ENCODE measurements around the gene CCDC33. TPM values are rescaled to one million over a fixed set of nuclear protein-coding genes. Genes with fewer than 3 reads are reported as not detected.

The CCDC33 gene
- total and polyA plus RNA-seq, 10 of the 15 experiments (the other 5 are each of a cell fraction or from before 2014, with no cell fraction given): 0.57 to 5.8 (median 4.3) TPM

GRCh38 chr15:74268020-74268419 lies 31.9 kb downstream of the CCDC33 start (continued):
- TF ChIP-seq RELB (IDR thresholded peaks at IDR 0.05; ENCODE audit: low read depth) (no peak), SIX5 (IDR thresholded peaks at IDR 0.05; ENCODE audit: low read depth, low read length, severe bottlenecking) (no peak), CUX1 (IDR thresholded peaks at IDR 0.05; ENCODE audit: insufficient replicate concordance, low read depth, low read length) (no peak), MEF2A (IDR thresholded peaks at IDR 0.05; ENCODE audit: insufficient read depth, low read depth, low read length) (no peak), SREBF2 (IDR thresholded peaks at IDR 0.05; ENCODE audit: low read length) (no peak), NFIC (IDR thresholded peaks at IDR 0.05; ENCODE audit: low read depth, low read length) (no peak), BMI1 (IDR thresholded peaks at IDR 0.05; ENCODE audit: borderline replicate concordance) (no peak), ZNF217 (IDR thresholded peaks at IDR 0.05) (no peak), RUNX3 (IDR thresholded peaks at IDR 0.05; ENCODE audit: low read length) (no peak), NBN (IDR thresholded peaks at IDR 0.05) (no peak), ZSCAN29 (IDR thresholded peaks at IDR 0.05) (no peak), ZNF687 (IDR thresholded peaks at IDR 0.05) (no peak), DPF2 (IDR thresholded peaks at IDR 0.05) (no peak)

Data from GM12878 (cell line).